Measurements from ENCODE around the gene PGM5.

Gene PGM5

GRCh38 chr9:68552700-68553476 lies 196.5 kb downstream of the PGM5 start:
- no peak for TF ChIP-seq CTCF (IDR thresholded peaks at IDR 0.05)

GRCh38 chr9:68555437-68556150 lies 199.2 kb downstream of the PGM5 start:
- TF ChIP-seq CTCF (IDR thresholded peaks at IDR 0.05): no peak

GRCh38 chr9:68558545-68558944 lies 202.1 kb downstream of the PGM5 start:
- TF ChIP-seq CTCF (IDR thresholded peaks at IDR 0.05): no peak

GRCh38 chr9:68560071-68560844 lies 203.8 kb downstream of the PGM5 start:
- peak; percentile 39; the same call in 1 of the 2 replicates for TF ChIP-seq CTCF (IDR thresholded peaks at IDR 0.05)

- TF ChIP-seq CTCF (IDR thresholded peaks at IDR 0.05): no peak
Observed at GRCh38 chr9:68562461-68562860, 206.1 kb downstream of the PGM5 start.

- no peak for TF ChIP-seq CTCF (IDR thresholded peaks at IDR 0.05)
Observed at GRCh38 chr9:68567565-68567964, 211.2 kb downstream of the PGM5 start.

GRCh38 chr9:68574150-68574549 lies 217.7 kb downstream of the PGM5 start:
- peak; percentile 53 for TF ChIP-seq CTCF (IDR thresholded peaks at IDR 0.05)
